Naive B cell (primary cell): Measurements from ENCODE around the gene CASK. TPM values are rescaled to one million over a fixed set of nuclear protein-coding genes. Genes with fewer than 3 reads are reported as not detected.

Experiments
- ATAC-seq, 2 donors: fragments of 150-1000 bp; cut with Tn5 transposase; 2 replicates each; pipeline ENCODE4 v1.10.0; 2021; ENCODE audit warnings: low read depth in 2 of 2, mild to moderate bottlenecking in 2 of 2, moderate library complexity in 2 of 2
- DNase-seq: peaks from one replicate; pipeline ENCODE4 v3.0.0; 2022
- H3K27ac Mint-ChIP-seq, 6 donors: one replicate each; pipeline ENCODE4 v1.8.0; 2020 to 2022; ENCODE audit warnings: mild to moderate bottlenecking in 6 of 6, mixed read lengths in 6 of 6, moderate library complexity in 5 of 6, inconsistent platforms in 2 of 6
- H3K27me3 Mint-ChIP-seq, 3 donors: one replicate each; pipeline ENCODE4 v1.8.0; 2021 to 2022; ENCODE audit warnings: mixed read lengths in 3 of 3, mild to moderate bottlenecking in 1 of 3
- H3K36me3 Mint-ChIP-seq, 2 donors: one replicate each; pipeline ENCODE4 v1.8.0; 2020 to 2022; ENCODE audit warnings: mixed read lengths in 2 of 2, inconsistent platforms in 1 of 2, mild to moderate bottlenecking in 1 of 2
- H3K4me1 Mint-ChIP-seq, 3 donors: one replicate each; pipeline ENCODE4 v1.8.0; 2020 to 2022; ENCODE audit warnings: mixed read lengths in 3 of 3, inconsistent platforms in 1 of 3, mild to moderate bottlenecking in 1 of 3, moderate library complexity in 1 of 3
- H3K4me3 Mint-ChIP-seq, 8 donors: one replicate each; pipeline ENCODE4 v1.8.0; 2020 to 2022; ENCODE audit warnings: mild to moderate bottlenecking in 8 of 8, mixed read lengths in 8 of 8, moderate library complexity in 8 of 8, inconsistent platforms in 2 of 8
- H3K9me3 Mint-ChIP-seq, 7 donors: one replicate each; pipeline ENCODE4 v1.8.0; 2020 to 2022; ENCODE audit warnings: mixed read lengths in 7 of 7, mild to moderate bottlenecking in 5 of 7, inconsistent platforms in 2 of 7, moderate library complexity in 1 of 7
- polyA plus RNA-seq, 6 donors: library from polyadenylated mRNA; unstranded; fragments of 300-500 nt; fragmentation: Illumina TruSeq; gene quantifications; one replicate each; pipeline ENCODE4 v1.2.3, GENCODE V29; 2021; ENCODE audit warnings: low read depth in 6 of 6

The CASK gene
- polyA plus RNA-seq, 6 donors from 2014 or later: 2.6 to 10.8 (median 6.2) TPM

DNA sequence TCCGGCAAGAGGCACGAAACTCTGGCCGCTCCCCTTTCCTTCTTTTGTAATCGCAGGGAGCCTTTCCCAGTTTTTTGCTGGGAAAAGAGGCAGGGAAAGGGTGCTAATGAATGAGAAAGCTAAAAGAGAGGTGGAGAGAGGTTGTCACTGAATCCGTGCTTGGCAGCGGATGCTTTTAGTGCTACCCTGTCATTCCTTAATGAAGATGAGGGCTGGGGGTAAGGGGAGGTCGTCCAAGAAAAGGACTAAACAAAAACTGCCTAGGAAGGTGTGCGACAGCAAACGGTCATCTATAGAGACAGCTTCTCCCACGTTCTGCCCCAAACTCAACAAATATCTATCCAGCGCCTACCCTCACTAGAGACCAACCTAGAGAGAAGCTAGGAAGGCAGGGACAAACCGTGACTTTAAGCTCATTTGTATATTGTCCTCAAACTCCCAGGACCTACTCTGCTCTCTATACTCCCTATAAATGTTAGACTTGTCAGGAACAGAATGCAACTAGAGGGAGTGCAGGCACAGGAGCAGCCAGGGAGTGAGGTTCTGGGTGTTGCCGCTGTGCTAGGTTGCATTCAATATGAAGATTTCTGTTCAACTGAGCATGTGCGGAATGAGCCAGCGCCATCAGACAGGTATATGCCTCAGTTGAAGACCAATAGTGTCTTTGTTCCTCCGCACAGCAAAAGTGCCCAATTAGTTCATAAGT lies 777 bp upstream of the CASK start:
- peak overlapping the region in 4 of 6 donors; percentile 70 to 91 (median 87) for H3K27ac Mint-ChIP-seq
- H3K4me3 Mint-ChIP-seq: peak overlapping the region; percentile 80 to 94 (median 88)
- DNase-seq (peak; percentile 18), ATAC-seq (peak; percentile 12 to 25)
- no peaks in the 10 kb centered on the region for H3K36me3 Mint-ChIP-seq
- peaks cover 8 to 15% (median 13%) of the 10 kb centered on the region in 3 donors for H3K4me1 Mint-ChIP-seq
- H3K9me3 Mint-ChIP-seq: peaks cover 0 to 1% (median 0%) of the 10 kb centered on the region in 7 donors
- H3K27me3 Mint-ChIP-seq: no peaks in the 10 kb centered on the region

DNA sequence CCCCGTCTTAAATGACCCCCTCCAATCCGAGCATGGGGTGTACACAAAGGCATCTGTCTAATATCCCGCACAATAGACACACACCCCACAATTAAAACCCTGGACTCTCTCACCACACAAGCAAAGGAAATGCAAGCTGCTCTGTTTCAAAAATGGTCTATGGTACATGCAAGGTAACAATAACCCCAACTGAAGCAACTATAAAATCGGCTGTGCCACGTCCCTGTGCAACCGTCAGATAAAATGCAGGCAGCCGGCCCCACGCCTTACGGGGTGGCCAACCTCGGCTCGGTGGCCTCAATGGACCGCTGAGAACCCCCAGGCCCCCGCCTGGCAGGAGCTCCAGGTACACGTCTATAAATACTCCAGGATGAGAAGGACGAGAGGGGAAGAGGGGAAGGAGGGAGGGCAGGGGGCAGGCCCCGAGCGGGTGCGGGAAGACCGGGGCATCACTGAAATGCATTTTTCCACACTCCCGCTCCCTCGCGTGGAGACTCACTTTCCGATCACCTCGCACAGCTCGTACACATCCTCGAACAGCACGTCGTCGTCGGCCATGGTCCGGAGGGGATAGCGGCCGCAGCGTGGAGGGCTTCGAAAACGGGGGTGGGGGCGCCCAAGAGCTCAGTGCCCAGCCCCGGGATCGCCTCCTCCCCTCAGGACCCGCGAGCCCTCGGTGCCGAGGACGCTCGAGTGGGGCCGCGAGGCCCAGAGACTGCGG lies 763 bp downstream of the CASK start:
- Mint-ChIP-seq H3K4me3 (peak overlapping the region; percentile 85 to 95 (median 91)), H3K9me3 (peaks cover 0 to 1% (median 0%) of the 10 kb centered on the region in 7 donors), H3K4me1 (peaks cover 8 to 15% (median 13%) of the 10 kb centered on the region in 3 donors), H3K27ac (peak overlapping the region in 3 of 6 donors; percentile 43 to 67 (median 56)), H3K36me3 (no peaks in the 10 kb centered on the region), H3K27me3 (no peaks in the 10 kb centered on the region)
- DNase-seq (peak; percentile 5), ATAC-seq (peak; percentile 14 to 28)

DNA sequence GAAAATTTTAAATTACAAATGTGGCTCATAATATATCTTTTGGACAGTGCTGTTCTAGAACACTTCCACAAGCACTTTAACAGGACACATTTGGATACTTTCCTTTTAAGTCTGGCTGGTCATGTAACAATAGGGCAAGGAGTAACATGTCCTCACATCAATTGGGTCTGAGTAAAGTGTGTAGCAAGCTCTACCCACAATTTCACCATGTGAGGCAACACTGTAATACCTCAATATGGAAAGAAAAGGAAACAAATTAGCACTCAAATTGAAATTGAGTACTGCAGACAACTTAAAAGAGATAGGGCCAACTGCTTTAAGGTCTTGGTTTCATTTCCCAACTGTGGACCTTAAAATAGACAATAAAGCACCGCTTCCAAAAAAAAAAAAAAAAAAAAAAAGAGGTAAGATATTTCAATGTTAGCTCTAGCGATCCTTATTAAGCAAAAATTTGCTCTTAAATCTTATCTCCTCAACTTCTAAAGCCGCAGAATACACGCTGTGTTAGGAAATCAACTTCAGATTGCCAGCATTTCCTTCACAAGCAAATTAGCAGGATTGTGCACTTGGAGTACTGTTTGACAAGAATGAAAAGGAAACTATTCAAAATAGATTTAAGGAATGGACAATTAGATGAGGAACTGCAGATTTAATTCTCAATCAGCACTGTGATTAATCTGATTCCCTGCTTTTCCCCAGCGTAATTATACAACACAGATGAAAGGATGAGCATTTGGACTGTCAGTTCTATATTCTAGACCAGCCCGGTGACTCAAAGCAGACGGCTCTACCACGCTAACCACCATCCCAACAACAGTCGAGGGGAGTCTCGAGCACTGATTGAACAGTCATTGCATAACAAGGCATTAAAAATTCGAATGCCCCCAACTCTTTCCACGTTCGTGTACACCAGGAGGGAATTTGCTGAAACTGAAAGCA lies 1.6 kb downstream of the CASK start:
- peak overlapping the region; percentile 85 to 95 (median 91) for H3K4me3 Mint-ChIP-seq
- H3K4me1 Mint-ChIP-seq: peaks cover 8 to 15% (median 13%) of the 10 kb centered on the region in 3 donors
- DNase-seq: peak; percentile 1
- no peaks in the 10 kb centered on the region for H3K36me3 Mint-ChIP-seq
- H3K27me3 Mint-ChIP-seq: no peaks in the 10 kb centered on the region
- peaks cover 0 to 1% (median 0%) of the 10 kb centered on the region in 7 donors for H3K9me3 Mint-ChIP-seq
- H3K27ac Mint-ChIP-seq: peak overlapping the region in 5 of 6 donors; percentile 33 to 67 (median 56)
- ATAC-seq: no peak

GRCh38 chrX:41919870-41920269 lies 3.5 kb downstream of the CASK start:
- ATAC-seq (no peak), DNase-seq (no peak)
- Mint-ChIP-seq H3K4me3 (peak overlapping the region in 1 of 8 donors; percentile 71), H3K27me3 (no peaks in the 10 kb centered on the region), H3K9me3 (peaks cover 0 to 1% (median 0%) of the 10 kb centered on the region in 7 donors), H3K4me1 (peaks cover 8 to 15% (median 13%) of the 10 kb centered on the region in 3 donors), H3K36me3 (no peaks in the 10 kb centered on the region), H3K27ac (no peak overlapping the region)

- Mint-ChIP-seq H3K27ac (no peak overlapping the region), H3K27me3 (no peaks in the 10 kb centered on the region), H3K4me1 (peaks cover 8 to 12% (median 9%) of the 10 kb centered on the region in 3 donors), H3K36me3 (no peaks in the 10 kb centered on the region), H3K4me3 (peak overlapping the region in 2 of 8 donors; percentile 4 to 25), H3K9me3 (peaks cover 0 to 1% (median 0%) of the 10 kb centered on the region in 7 donors)
- no peak for DNase-seq
- ATAC-seq: no peak
Observed at GRCh38 chrX:41917517-41917916, 5.8 kb downstream of the CASK start.

- Mint-ChIP-seq H3K27ac (no peak overlapping the region), H3K4me3 (no peak overlapping the region), H3K9me3 (no peaks in the 10 kb centered on the region), H3K4me1 (peaks cover 0 to 7% (median under 1%) of the 10 kb centered on the region in 3 donors), H3K36me3 (no peaks in the 10 kb centered on the region), H3K27me3 (no peaks in the 10 kb centered on the region)
- no peak for ATAC-seq
- no peak for DNase-seq
Observed at GRCh38 chrX:41913476-41913875, 9.9 kb downstream of the CASK start.

DNA sequence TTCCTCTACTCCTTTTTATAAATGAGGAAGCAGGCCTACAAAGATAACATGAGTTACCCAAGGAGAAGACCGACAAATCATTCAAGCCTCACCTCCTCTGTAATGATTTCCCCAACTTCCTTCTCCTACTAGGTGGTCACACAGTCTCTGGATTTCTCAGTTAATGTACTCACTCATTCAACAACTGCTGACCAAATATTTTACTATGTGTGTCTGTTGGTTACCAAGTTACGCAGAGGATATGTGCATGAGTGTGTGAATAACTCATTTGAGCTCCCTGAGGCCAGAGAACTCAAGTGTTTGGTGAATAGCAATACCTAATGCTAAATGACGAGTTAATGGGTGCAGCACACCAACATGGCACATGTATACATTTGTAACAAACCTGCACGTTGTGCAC lies 10.4 kb downstream of the CASK start:
- ATAC-seq: no peak
- Mint-ChIP-seq H3K27me3 (no peaks in the 10 kb centered on the region), H3K36me3 (no peaks in the 10 kb centered on the region), H3K4me3 (no peak overlapping the region), H3K27ac (no peak overlapping the region), H3K9me3 (no peaks in the 10 kb centered on the region), H3K4me1 (peaks cover 0 to 9% (median 3%) of the 10 kb centered on the region in 3 donors)
- DNase-seq: no peak

DNA sequence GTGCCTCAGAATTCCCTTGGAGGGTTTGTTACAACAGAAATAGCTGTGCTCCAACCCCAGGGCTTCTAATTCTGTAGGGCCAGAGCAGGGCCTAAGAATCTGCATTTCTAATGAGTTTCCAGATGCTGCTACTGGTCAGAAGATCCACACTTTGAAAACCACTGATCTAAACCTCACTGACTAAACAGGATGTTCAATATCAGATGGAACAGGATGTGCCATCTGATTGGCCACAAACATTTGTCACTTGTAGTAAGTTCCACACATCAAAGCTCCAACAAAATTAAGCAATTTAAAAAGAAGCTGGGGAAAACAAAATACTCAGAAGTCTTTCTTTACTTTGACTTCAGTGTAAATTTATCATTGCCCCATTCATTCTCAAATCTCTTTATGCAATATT lies 14.3 kb downstream of the CASK start:
- no peak overlapping the region for H3K4me3 Mint-ChIP-seq
- peaks cover 0 to 5% (median 2%) of the 10 kb centered on the region in 7 donors for H3K9me3 Mint-ChIP-seq
- H3K27me3 Mint-ChIP-seq: no peaks in the 10 kb centered on the region
- DNase-seq (no peak), ATAC-seq (no peak)
- H3K36me3 Mint-ChIP-seq: no peaks in the 10 kb centered on the region
- H3K4me1 Mint-ChIP-seq: peaks cover 3 to 13% (median 5%) of the 10 kb centered on the region in 3 donors
- no peak overlapping the region for H3K27ac Mint-ChIP-seq

DNA sequence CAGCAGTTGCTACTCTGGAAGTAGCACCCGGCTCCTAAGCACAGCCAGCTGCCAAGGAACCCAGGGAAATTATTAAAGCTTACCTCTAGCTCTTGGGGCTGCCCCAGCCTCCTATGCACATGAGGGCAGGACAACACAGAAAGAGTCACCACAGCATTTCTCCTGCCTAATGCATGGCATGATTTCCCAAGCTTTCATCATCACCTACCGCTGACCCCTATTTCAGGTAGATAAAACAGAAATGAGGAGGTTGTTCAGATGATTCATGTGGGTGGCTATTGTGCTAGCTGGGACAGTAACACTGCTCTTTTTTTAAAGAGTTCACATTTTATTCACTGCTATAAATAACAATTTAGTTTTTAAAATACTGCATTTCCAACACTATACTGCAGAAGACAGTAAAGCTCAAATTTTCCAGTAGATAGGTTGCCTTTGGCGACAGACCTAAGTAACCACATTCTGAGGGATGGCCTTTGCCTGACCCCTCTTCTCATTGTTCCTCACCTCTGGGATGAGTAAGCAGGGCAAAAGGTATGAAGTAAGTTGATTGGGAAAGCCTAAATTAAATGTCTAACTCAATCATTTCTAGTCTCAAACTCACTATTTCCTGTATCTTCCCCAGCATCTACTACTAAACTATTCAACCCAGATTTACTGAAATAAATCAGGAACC lies 16.7 kb downstream of the CASK start:
- Mint-ChIP-seq H3K4me1 (peaks cover 3 to 18% (median 13%) of the 10 kb centered on the region in 3 donors), H3K36me3 (peaks cover 0 to 6% of the 10 kb centered on the region in 2 donors), H3K27ac (no peak overlapping the region), H3K9me3 (peaks cover 0 to 9% (median 4%) of the 10 kb centered on the region in 7 donors), H3K27me3 (no peaks in the 10 kb centered on the region), H3K4me3 (no peak overlapping the region)
- DNase-seq: no peak
- ATAC-seq: no peak

- Mint-ChIP-seq H3K27ac (peak overlapping the region in 1 of 6 donors; percentile 4), H3K4me1 (peaks cover 3 to 18% (median 7%) of the 10 kb centered on the region in 3 donors)
- ATAC-seq: no peak
Observed at GRCh38 chrX:41903544-41903943, 19.8 kb downstream of the CASK start.

GRCh38 chrX:41900321-41900720 lies 23.0 kb downstream of the CASK start:
- H3K4me1 Mint-ChIP-seq: peaks cover 0 to 13% (median 0%) of the 10 kb centered on the region in 3 donors
- no peak overlapping the region for H3K27ac Mint-ChIP-seq
- no peaks in the 10 kb centered on the region for H3K27me3 Mint-ChIP-seq
- no peak overlapping the region for H3K4me3 Mint-ChIP-seq
- ATAC-seq (no peak), DNase-seq (no peak)
- peaks cover 0 to 15% of the 10 kb centered on the region in 2 donors for H3K36me3 Mint-ChIP-seq
- peaks cover 10 to 48% (median 37%) of the 10 kb centered on the region in 7 donors for H3K9me3 Mint-ChIP-seq

More at GRCh38 chrX:41903544-41903943, 19.8 kb downstream of the CASK start:
- Mint-ChIP-seq H3K4me3 (no peak overlapping the region), H3K36me3 (peaks cover 0 to 15% of the 10 kb centered on the region in 2 donors), H3K9me3 (peaks cover 8 to 28% (median 17%) of the 10 kb centered on the region in 7 donors), H3K27me3 (no peaks in the 10 kb centered on the region)
- DNase-seq: no peak

DNA sequence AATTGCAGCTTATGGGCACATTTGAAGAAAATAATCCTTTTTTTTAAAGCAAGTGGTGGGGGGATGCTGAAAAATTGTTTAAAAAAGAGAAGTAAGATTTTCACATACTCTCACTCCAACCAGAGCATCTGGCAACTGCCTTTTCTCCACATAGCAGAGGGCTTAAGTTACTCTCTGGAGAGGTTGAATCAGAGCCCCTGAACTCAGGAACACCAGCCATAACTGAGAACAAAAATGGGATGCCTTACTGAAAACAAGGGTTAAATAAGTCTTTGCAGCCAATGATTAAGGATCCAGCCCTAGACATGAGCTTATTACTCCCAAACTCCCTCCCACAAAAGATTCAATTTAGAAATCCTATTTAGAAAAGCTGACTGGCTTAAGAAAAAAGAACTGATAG lies 27.5 kb downstream of the CASK start:
- Mint-ChIP-seq H3K27ac (peak overlapping the region in 2 of 6 donors; percentile 9 to 65), H3K4me1 (no peaks in the 10 kb centered on the region), H3K4me3 (peak overlapping the region in 1 of 8 donors; percentile 26), H3K27me3 (no peaks in the 10 kb centered on the region), H3K9me3 (peaks cover 9 to 64% (median 46%) of the 10 kb centered on the region in 7 donors), H3K36me3 (peaks cover 0 to 8% of the 10 kb centered on the region in 2 donors)
- DNase-seq (no peak), ATAC-seq (no peak)
